GM19238 (cell line): ENCODE data around the gene CRP.
"Not testable (repeated sequence)": the region's sequence is repeated elsewhere in the genome, so short reads cannot be mapped to it uniquely, and the experiment has no call there.

Experiments used
- DNase-seq: peaks from one replicate; pipeline ENCODE4 v3.0.0; 2011; ENCODE audit warnings: low spot score; ENCODE audit not compliant: insufficient read length

The CRP gene

DNA sequence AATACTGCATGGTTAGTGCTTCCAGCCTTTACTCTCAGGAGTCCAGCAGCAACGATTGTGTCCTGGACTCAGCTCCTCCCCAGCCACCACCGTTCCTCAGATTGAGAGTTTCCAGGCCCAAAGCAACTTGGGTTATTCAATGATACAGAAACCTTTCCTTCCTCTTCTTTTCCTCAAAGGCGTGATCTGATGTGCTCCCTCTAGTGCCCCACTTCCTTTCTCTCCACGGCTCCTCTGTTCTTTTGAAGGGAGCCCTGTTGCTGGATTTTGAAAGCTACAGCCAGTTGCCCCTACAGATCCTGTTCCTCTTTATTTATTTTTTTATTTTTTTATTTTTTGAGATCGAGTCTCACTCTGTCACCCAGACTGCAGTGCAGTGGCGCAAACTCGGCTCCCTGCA, 14.1 kb downstream of the CRP start:
- no peak for DNase-seq

DNA sequence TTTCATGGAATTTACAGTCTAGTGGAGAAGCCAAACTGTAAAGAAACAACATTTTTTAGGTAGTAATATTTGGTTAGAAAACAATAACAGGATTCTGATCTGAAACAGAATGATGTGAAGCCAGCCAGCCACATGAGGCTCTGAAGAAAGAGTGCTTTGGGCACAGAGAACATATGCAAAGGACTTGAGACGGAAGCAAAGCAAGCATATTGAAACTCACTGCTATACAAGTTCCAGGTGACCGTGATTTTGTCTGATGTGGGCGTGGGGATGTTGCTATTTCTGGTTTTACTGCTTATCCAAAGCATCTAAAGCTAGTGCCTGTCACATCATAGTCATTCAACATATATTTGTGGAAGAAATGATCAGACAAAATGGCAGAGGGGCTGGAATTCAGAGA, 14.7 kb downstream of the CRP start:
- DNase-seq: no peak

DNA sequence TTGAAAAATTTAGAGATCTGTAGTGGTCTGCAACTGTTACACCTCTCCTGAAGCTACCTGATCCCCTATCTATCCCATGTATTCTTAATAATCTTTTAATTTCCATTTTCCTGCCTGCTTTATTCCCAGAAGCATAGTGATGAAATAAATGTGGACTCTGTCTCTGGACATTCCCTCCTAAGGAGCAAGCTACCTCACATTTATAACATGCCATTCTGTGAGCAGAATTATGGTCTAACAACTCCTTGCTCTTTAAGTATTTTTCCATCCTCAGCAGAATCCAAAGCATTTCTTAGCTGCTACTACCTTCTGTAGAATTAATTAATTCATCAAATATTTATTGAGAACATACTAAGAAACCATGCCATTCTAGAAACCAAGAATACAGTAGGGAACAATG, 15.1 kb downstream of the CRP start:
- DNase-seq: no peak

DNA sequence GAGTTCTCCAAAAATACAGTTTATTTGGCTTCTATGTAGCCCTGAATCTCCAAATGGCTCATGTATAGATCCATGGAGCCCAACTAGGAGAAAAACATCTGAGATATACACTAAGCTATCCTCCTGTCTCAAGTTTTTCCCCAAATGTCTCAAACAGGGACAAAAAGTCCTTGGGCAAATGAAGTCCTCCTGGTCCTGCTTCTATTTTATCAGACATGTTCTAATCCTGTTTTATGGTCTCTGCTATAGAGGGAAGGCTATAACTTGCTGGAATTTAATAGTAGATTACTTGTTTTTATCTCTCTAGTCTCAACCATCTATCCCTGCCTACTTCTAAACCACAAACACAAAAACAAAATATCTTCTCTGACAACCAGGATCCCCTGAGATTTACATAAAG, 26.9 kb downstream of the CRP start:
- no peak for DNase-seq

DNA sequence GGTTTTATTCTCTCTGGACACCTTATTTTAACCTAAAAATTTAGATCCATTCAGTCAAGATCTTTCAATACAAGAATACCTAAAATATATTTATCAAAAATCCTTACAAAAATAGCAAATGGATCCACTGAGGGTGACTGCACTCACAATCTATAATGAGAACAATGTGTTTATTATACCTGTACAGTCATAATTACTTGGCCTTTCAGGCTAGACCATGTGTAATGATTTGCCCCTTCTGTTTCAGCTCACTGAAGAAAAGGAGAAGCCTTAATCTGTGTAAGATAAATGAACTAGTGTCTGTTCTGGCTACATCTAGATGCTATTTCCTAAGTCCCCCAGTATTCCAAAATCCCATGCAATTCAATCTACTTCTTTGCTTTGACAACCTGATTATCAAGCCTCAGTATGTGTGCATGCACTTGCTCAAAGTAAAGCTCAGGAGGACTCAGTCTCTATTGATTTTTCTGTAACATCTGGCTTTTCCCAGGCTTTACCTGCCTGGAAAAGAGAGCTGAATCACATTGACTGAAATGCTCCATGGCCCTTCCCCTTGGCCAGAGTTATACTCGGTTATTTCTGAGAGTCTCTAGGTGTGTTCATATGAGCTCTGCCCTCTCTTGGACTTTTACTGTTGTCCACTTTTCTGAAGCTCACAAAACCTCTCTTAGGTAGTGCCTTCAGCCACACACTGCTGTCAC, 27.6 kb downstream of the CRP start:
- DNase-seq: no peak

DNA sequence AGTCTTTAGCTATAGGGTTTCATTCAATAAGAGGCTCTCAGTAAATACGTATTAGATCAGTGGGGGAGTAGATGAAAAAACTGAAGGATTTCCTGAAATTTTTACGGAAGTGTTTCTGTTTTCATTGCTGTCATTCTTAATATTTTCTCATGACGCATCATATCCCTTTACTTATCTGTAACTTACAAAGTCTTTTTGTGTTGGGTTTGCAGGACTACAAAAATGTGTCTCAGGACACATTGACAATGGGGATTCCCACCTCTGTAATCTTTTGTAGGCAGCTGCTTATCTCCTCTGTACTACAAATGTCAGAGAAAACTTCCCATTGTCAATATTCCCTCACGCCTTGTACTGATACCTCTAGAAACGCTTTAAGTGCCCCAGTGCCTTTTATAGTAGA, 35.5 kb downstream of the CRP start:
- DNase-seq: no peak

DNA sequence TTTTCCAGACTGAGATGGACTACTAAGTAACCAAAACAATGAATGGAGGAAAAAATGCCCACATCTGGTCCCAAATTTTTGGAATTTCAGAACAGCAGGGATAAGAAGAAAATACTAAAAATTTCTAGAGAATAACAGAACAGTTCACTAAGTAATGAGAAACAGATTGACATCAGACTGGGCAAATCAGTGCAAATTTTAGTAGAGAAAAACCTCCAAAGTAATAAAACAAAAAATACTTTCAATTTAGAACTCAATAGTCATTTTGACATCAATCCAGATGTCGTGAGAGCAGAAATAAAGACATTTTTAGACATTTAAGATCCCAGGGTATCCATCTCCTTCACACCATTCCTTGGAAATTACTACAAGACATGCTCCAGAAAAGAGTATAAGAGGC, 39.3 kb downstream of the CRP start:
- no peak for DNase-seq

DNA sequence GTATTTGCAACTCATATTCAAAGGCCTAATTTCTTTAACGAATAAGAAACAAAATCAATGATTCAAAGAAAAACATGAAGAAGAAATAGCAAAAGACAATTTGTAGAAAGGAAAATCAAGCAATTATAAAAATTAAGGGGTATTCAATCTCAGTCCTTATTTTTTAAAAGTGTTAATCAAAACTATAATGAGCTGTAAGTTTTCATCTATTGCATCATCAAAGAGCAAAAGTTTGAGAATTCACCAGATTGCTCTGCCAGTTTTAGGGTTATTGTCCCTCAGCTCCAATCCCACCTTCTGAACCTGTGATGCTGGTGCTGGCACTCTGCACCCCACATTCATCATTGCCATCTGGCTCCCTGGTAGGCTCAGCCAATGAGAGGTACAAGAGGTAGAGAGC, 42.0 kb downstream of the CRP start:
- DNase-seq: not testable (repeated sequence)

DNA sequence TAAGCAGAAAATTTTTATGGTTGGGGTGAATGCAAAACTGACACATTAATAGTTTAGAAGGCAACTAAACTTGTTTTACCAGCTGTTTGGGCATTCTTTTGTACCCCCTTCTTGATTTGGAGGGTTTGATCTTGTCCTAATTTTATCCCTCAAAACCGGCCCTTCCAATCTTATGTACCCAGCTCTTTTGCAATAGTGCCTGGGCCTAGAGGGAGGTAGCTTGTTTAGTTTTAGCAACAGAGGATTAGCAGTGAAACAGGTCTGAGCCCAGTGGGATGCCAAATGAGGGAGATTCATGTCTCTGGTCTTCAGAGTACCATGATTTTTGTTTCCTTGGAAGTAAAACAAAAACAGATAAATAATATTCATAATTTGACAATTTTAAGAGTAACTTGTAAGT, 45.1 kb downstream of the CRP start:
- no peak for DNase-seq

DNA sequence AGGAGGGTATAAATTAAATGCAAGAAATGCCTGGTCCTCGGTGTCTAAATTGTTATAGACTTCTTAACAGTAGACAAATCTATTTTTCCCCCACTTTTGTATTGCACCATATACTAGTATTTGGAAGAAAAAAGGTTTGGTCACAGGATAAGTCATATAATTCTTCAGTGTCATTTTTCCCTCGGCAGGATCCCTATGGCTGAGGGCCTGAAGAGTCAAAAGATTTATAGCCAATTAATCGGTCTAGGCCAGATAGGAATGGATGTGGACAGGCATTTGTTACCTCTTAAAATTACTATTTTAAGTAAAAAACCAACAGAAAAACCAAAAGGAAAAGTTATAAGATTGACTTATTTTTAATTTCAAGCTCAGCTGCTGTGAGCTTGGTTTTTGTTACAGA, 45.6 kb downstream of the CRP start:
- no peak for DNase-seq

DNA sequence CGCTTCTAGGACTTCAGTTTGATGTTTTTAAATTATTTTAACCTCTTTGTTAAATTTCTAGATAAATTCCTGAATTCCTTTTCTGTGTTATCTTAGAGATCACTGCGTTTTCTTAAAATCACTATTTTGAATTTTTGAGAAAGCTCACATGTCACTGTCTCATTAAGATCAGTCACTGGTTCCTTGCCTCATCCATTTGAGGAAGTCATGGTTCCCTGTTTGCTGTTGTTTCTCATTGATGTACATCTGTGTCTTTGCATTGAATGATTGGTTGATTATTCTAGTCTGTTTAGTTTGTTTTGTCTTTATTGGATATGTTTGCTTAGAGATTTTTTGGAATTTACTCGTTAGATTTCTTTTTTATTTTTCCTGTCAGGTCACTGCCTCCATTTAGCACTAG, 50.1 kb downstream of the CRP start:
- DNase-seq: no peak

DNA sequence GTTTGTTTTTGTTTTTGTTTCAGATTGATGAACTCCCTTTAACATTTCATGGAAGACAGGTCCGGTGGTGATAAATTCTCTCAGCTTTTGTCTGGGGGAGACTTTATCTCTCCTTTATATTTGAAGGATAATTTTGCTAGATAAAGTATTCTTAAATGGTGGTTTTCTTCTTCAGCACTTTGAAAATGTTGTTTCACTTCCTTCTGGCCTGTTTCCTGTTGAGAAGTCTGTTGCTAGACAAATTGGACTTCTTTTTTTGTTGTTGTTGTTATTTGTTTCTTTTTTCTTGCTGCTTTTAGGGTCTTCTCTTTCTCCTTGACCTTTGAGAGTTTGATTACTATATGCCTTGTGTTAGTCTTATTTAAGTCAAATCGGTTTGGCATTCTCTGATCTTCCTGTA, 50.8 kb downstream of the CRP start:
- no peak for DNase-seq
